Measurements from ENCODE around the gene GPHN.

GRCh38 chr14:66613344-66613743 is 105.4 kb downstream of the GPHN start:
- TF ChIP-seq ZNF274 (IDR thresholded peaks at IDR 0.05; ENCODE audit: borderline replicate concordance, extremely low read depth, low read length) (no peak), CTCF (IDR thresholded peaks at IDR 0.05; ENCODE audit: control extremely low read depth in 1 of 3, insufficient read depth in 1 of 3, low read depth in 1 of 3, low read length in 3 of 3) (no peak), YY1 (IDR thresholded peaks at IDR 0.05; ENCODE audit: low read depth, low read length) (no peak), MAX (IDR thresholded peaks at IDR 0.05) (no peak), EP300 (IDR thresholded peaks at IDR 0.05; ENCODE audit: borderline replicate concordance in 1 of 2, low read depth in 2 of 2, low read length in 2 of 2) (no peak), E2F6 (IDR thresholded peaks at IDR 0.05) (no peak), POLR2A (IDR thresholded peaks at IDR 0.05; ENCODE audit: control extremely low read depth in 1 of 2, low read depth in 2 of 2, low read length in 2 of 2) (no peak), TEAD4 (IDR thresholded peaks at IDR 0.05; ENCODE audit: low read depth, low read length) (no peak), POLR2AphosphoS5 (IDR thresholded peaks at IDR 0.05; ENCODE audit: low read depth, low read length) (no peak), SIN3A (conservative IDR thresholded peaks at IDR 0.05 in 1 of 2, IDR thresholded peaks at IDR 0.05 in 1 of 2; ENCODE audit: low read depth in 1 of 2, low read length in 2 of 2) (no peak), ATF2 (IDR thresholded peaks at IDR 0.05; ENCODE audit: low read length) (no peak), RFX5 (IDR thresholded peaks at IDR 0.05; ENCODE audit: borderline replicate concordance, low read depth, low read length) (no peak), USF2 (IDR thresholded peaks at IDR 0.05; ENCODE audit: low read length) (no peak), RBBP5 (IDR thresholded peaks at IDR 0.05; ENCODE audit: borderline replicate concordance, low read depth, low read length) (no peak)

Data from H1 (cell line).